Loucy (cell line): ENCODE results near the gene BZW2.

Source experiments
- CTCF ChIP-seq: fragments of 200-600 bp; sonication (generic); conservative IDR thresholded peaks from 2 replicates; pipeline ENCODE4 v1.5.1; 2014; ENCODE audit warnings: mild to moderate bottlenecking, antibody characterized with exemption, low read length
- EZH2phosphoT487 ChIP-seq: fragments of 200-600 bp; IDR thresholded peaks from 2 replicates; pipeline ENCODE4 v1.6.1; 2018; ENCODE audit warnings: antibody characterized with exemption, mild to moderate bottlenecking, moderate library complexity, borderline replicate concordance

GRCh38 chr7:16715928-16716327, 69.9 kb downstream of the BZW2 start:
- no peak for TF ChIP-seq CTCF
- no peak for TF ChIP-seq EZH2phosphoT487
